HCT116 (cell line): ENCODE measurements around the gene FOXO6. TPM values are rescaled to one million over a fixed set of nuclear protein-coding genes. Genes with fewer than 3 reads are reported as not detected.

Experiments
- ATAC-seq: fragments of 200-7000 bp; cut with Tn5 transposase; 2 replicates; pipeline ENCODE4 v1.9.1; 2020; ENCODE audit warnings: mild to moderate bottlenecking, moderate library complexity
- BruUV-seq: library from RNA; stranded (reverse); fragments of 400-500 nt; replicated peaks from 2 replicates; lab custom pipeline; 2021; lab: Mats Ljungman, UMichigan
- CTCF ChIA-PET: fragments of 300-600 bp; sonication (Branson Sonifier 250); formaldehyde crosslinking; loops from one replicate; lab custom pipeline; 2021; ENCODE audit warnings: antibody characterized with exemption; lab: Charles Lee
- POLR2A ChIA-PET: fragments of 300-600, 350-600 bp; sonication (Branson Sonifier 250); formaldehyde crosslinking; loops from one replicate; lab custom pipeline; 2021; ENCODE audit warnings: antibody characterized with exemption; lab: Charles Lee
- RAD21 ChIA-PET, 2 experiments: fragments of 300-600 bp; sonication (Branson Sonifier 250); formaldehyde crosslinking; loops; one replicate each; lab custom pipeline; 2023; ENCODE audit warnings: low total read pairs in 2 of 2; ENCODE audit not compliant: uncharacterized antibody in 2 of 2, unreplicated experiment in 2 of 2, low non-redundant PET in 1 of 2; lab: Charles Lee
- DNase-seq: peaks from one replicate; pipeline ENCODE4 v3.0.0-alpha.2; 2010; ENCODE audit warnings: low read depth, low spot score
- H2AFZ ChIP-seq: fragments of 200-600 bp; shearing (Covaris generic), sonication (generic); 2 replicates; pipeline ENCODE4 v1.6.1; 2017; ENCODE audit warnings: low read depth, mixed run types, mixed read lengths, antibody characterized with exemption, low read length; ENCODE audit not compliant: poor library complexity, severe bottlenecking
- H3K27ac ChIP-seq: 2 replicates; pipeline ENCODE4 v1.5.1; 2012; ENCODE audit warnings: low read depth, low read length
- H3K27me3 ChIP-seq: fragments of 200-600 bp; sonication (generic); 2 replicates; pipeline ENCODE4 v1.6.1; 2016; ENCODE audit warnings: mixed run types, low read length, mixed read lengths; ENCODE audit not compliant: insufficient read depth
- H3K36me3 ChIP-seq, 2 experiments: fragments of 200-500 bp in 1 of 2; fragments of 200-600 bp in 1 of 2; sonication (Bioruptor generic) in 1 of 2; sonication (generic) in 1 of 2; 2 replicates each; pipeline versions ENCODE4 v1.5.1 to v1.6.1; 2014 to 2016; ENCODE audit warnings: low read length in 2 of 2, inconsistent platforms in 1 of 2, mixed read lengths in 1 of 2, mixed run types in 1 of 2; ENCODE audit not compliant: insufficient read depth in 2 of 2, control insufficient read depth in 1 of 2
- H3K4me1 ChIP-seq, 2 experiments: fragments of 200-600 bp in 1 of 2; sonication (generic) in 1 of 2; 2 replicates each; pipeline versions ENCODE4 v1.5.1 to v1.6.1; 2012 to 2017; ENCODE audit warnings: low read length in 2 of 2, inconsistent platforms in 1 of 2, mild to moderate bottlenecking in 1 of 2, mixed read lengths in 1 of 2, mixed run types in 1 of 2, moderate library complexity in 1 of 2; ENCODE audit not compliant: insufficient read depth in 2 of 2, control insufficient read depth in 1 of 2
- H3K4me2 ChIP-seq: fragments of 200-600 bp; sonication (generic); 2 replicates; pipeline ENCODE4 v1.6.1; 2017; ENCODE audit warnings: mixed run types, low read length, mixed read lengths
- H3K4me3 ChIP-seq, 2 experiments: fragments of 200-600 bp in 1 of 2; sonication (generic) in 1 of 2; replicated peaks in 1 of 2; 2 replicates each; pipeline ENCODE4 v1.5.1; 2011 to 2016; ENCODE audit warnings: low read length in 2 of 2, control low read depth in 1 of 2, low read depth in 1 of 2, mild to moderate bottlenecking in 1 of 2, mixed read lengths in 1 of 2, mixed run types in 1 of 2
- H3K79me2 ChIP-seq: fragments of 200-600 bp; sonication (generic); 2 replicates; pipeline ENCODE4 v1.6.1; 2017; ENCODE audit warnings: mild to moderate bottlenecking, mixed run types, low read length, moderate library complexity, mixed read lengths; ENCODE audit not compliant: insufficient read depth
- H3K9ac ChIP-seq: fragments of 200-600 bp; sonication (generic); 2 replicates; pipeline ENCODE4 v1.6.1; 2016; ENCODE audit warnings: low read length, mixed read lengths
- H3K9me2 ChIP-seq: fragments of 200-600 bp; sonication (generic), shearing (Covaris generic); 2 replicates; pipeline ENCODE4 v1.6.1; 2017; ENCODE audit warnings: mixed run types, mild to moderate bottlenecking, moderate library complexity; ENCODE audit not compliant: insufficient read depth
- H3K9me3 ChIP-seq, 2 experiments: fragments of 200-500 bp in 1 of 2; fragments of 200-600 bp in 1 of 2; sonication (Bioruptor generic) in 1 of 2; sonication (generic) in 1 of 2; 2 replicates each; pipeline ENCODE4 v1.6.1; 2014 to 2017; ENCODE audit warnings: low read length in 2 of 2, mixed read lengths in 2 of 2, inconsistent platforms in 1 of 2, low read depth in 1 of 2, mild to moderate bottlenecking in 1 of 2, mixed run types in 1 of 2, moderate library complexity in 1 of 2; ENCODE audit not compliant: control insufficient read depth in 1 of 2, insufficient read depth in 1 of 2
- H4K20me1 ChIP-seq: fragments of 200-600 bp; sonication (generic), shearing (Covaris generic); 2 replicates; pipeline ENCODE4 v1.6.1; 2017; ENCODE audit warnings: mixed run types, mild to moderate bottlenecking, moderate library complexity; ENCODE audit not compliant: insufficient read depth
- CBX3 ChIP-seq: IDR thresholded peaks from 2 replicates; pipeline ENCODE4 v1.6.1; 2012; ENCODE audit warnings: low read depth
- CEBPB ChIP-seq: IDR thresholded peaks from 2 replicates; pipeline ENCODE4 v1.6.1; 2012; ENCODE audit warnings: low read depth
- ELF1 ChIP-seq: IDR thresholded peaks from 2 replicates; pipeline ENCODE4 v1.6.1; 2012; ENCODE audit warnings: low read depth, borderline replicate concordance
- EZH2 ChIP-seq: fragments of 200-600 bp; sonication (generic); IDR thresholded peaks from 2 replicates; pipeline ENCODE4 v1.6.1; 2017; ENCODE audit warnings: antibody characterized with exemption, mixed run types
- EZH2phosphoT487 ChIP-seq: fragments of 200-600 bp; IDR thresholded peaks from 2 replicates; pipeline ENCODE4 v1.6.1; 2018; ENCODE audit warnings: antibody characterized with exemption, borderline replicate concordance
- FOSL1 ChIP-seq: IDR thresholded peaks from 2 replicates; pipeline ENCODE4 v1.6.1; 2012; ENCODE audit warnings: low read depth
- JUND ChIP-seq: IDR thresholded peaks from 2 replicates; pipeline ENCODE4 v1.6.1; 2012
- POLR2A ChIP-seq: IDR thresholded peaks from 2 replicates; pipeline ENCODE4 v1.7.0; 2011; ENCODE audit warnings: borderline replicate concordance; ENCODE audit not compliant: insufficient read depth, insufficient read length; ENCODE audit errors: extremely low read depth
- SIN3A ChIP-seq: IDR thresholded peaks from 2 replicates; pipeline ENCODE4 v1.6.1; 2012; ENCODE audit warnings: low read depth
- SRF ChIP-seq: IDR thresholded peaks from 2 replicates; pipeline ENCODE4 v1.6.1; 2012; ENCODE audit warnings: low read depth
- TCF7L2 ChIP-seq: IDR thresholded peaks from 2 replicates; pipeline ENCODE4 v1.7.0; 2011; ENCODE audit warnings: borderline replicate concordance, inconsistent platforms; ENCODE audit not compliant: insufficient read depth, insufficient read length; ENCODE audit errors: extremely low read depth
- YY1 ChIP-seq: IDR thresholded peaks from 2 replicates; pipeline ENCODE4 v1.6.1; 2011; ENCODE audit warnings: low read length, low read depth, moderate library complexity, mild to moderate bottlenecking; ENCODE audit not compliant: insufficient replicate concordance; ENCODE audit errors: extremely low read depth
- ZBTB33 ChIP-seq: IDR thresholded peaks from 2 replicates; pipeline ENCODE4 v1.6.1; 2011; ENCODE audit warnings: mild to moderate bottlenecking, low read length, moderate library complexity; ENCODE audit not compliant: insufficient replicate concordance; ENCODE audit errors: extremely low read depth
- ZFX ChIP-seq: fragments of 450-650 bp; IDR thresholded peaks from 2 replicates; pipeline ENCODE4 v1.6.1; 2017
- intact Hi-C: fragments of 100-400 bp; cut with micrococcal nuclease; formaldehyde crosslinking; loops from 2 replicates; pipeline ENCODE4 v1.10.0; 2022
- total RNA-seq: library from RNA; stranded (reverse); gene quantifications from one replicate; pipeline ENCODE4 v1.2.1, GENCODE V29; 2021; ENCODE audit not compliant: unreplicated experiment
- TF ChIP-seq, protein P1 (sequence below), 3 experiments: fragments of 200-600 bp in 1 of 3; sonication (generic) in 1 of 3; IDR thresholded peaks in 2 of 3; conservative IDR thresholded peaks in 1 of 3; 2 replicates each; pipeline ENCODE4 v1.5.1; 2012 to 2017; ENCODE audit warnings: low read depth in 2 of 3, low read length in 2 of 3, antibody characterized with exemption in 1 of 3, borderline replicate concordance in 1 of 3, control low read depth in 1 of 3, mild to moderate bottlenecking in 1 of 3, mixed read lengths in 1 of 3, mixed run types in 1 of 3, moderate library complexity in 1 of 3; ENCODE audit not compliant: insufficient read depth in 1 of 3

The FOXO6 gene
- total RNA-seq, 1 experiment from 2014 or later, result 7.0 TPM

- DNase-seq (no peak), ATAC-seq (no peak)
- H3K4me3 ChIP-seq, result no peak overlapping the region
- no TSS peak for BruUV-seq
- ChIA-PET RAD21 (no interaction called here), CTCF (interaction anchor here (1.4 kb wide), 1 partner anchor 13 kb away, joined by 4 read pairs; no protein-coding TSS in a partner anchor), POLR2A (no interaction called here)
- H3K36me3 ChIP-seq, result no peaks in the 10 kb centered on the region
- intact Hi-C loops, result loop anchor here (10.0 kb wide), 1 partner anchor 1420 kb away; the partner anchor contains the start of genes C1orf50 and P3H1
- no peak overlapping the region for H2AFZ ChIP-seq
- H3K27ac ChIP-seq, result no peak overlapping the region
- H3K9me3 ChIP-seq, result no peaks in the 10 kb centered on the region
- TF ChIP-seq CEBPB (no peak), SRF (no peak), SIN3A (no peak), CBX3 (no peak), FOSL1 (no peak), EZH2phosphoT487 (no peak), YY1 (no peak), ELF1 (no peak), ZBTB33 (no peak), POLR2A (no peak), TCF7L2 (no peak), EZH2 (no peak), JUND (no peak), ZFX (no peak)
- TF ChIP-seq, protein P1, sequence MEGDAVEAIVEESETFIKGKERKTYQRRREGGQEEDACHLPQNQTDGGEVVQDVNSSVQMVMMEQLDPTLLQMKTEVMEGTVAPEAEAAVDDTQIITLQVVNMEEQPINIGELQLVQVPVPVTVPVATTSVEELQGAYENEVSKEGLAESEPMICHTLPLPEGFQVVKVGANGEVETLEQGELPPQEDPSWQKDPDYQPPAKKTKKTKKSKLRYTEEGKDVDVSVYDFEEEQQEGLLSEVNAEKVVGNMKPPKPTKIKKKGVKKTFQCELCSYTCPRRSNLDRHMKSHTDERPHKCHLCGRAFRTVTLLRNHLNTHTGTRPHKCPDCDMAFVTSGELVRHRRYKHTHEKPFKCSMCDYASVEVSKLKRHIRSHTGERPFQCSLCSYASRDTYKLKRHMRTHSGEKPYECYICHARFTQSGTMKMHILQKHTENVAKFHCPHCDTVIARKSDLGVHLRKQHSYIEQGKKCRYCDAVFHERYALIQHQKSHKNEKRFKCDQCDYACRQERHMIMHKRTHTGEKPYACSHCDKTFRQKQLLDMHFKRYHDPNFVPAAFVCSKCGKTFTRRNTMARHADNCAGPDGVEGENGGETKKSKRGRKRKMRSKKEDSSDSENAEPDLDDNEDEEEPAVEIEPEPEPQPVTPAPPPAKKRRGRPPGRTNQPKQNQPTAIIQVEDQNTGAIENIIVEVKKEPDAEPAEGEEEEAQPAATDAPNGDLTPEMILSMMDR (IDR thresholded peaks at IDR 0.05 in 2 of 3, conservative IDR thresholded peaks at IDR 0.05 in 1 of 3; ENCODE audit: borderline replicate concordance in 1 of 3, insufficient read depth in 1 of 3, low read depth in 2 of 3, low read length in 2 of 3), result no peak
- H3K9me2 ChIP-seq, result no peaks in the 10 kb centered on the region
- no peak overlapping the region for H3K9ac ChIP-seq
- H3K4me2 ChIP-seq, result no peak overlapping the region
- H3K27me3 ChIP-seq, result no peaks in the 10 kb centered on the region
- H3K79me2 ChIP-seq, result no peaks in the 10 kb centered on the region
- no peaks in the 10 kb centered on the region for H4K20me1 ChIP-seq
- H3K4me1 ChIP-seq, result peaks cover 15 to 24% of the 10 kb centered on the region in 2 experiments
Measured at GRCh38 chr1:41344708-41345159, 16.5 kb upstream of the FOXO6 start.
